Trophoblast cell (in vitro differentiated cells and primary cell): ENCODE measurements around the gene ZC3H18.

Source experiments
- DNase-seq, 2 donors: peaks; one replicate each; pipeline ENCODE4 v3.0.0-alpha.2; 2016
- H2AFZ ChIP-seq: 2 replicates; pipeline ENCODE4 v1.6.1; 2013; ENCODE audit warnings: low read length, moderate library complexity, mild to moderate bottlenecking; ENCODE audit not compliant: insufficient read depth, poor library complexity
- H2AK5ac ChIP-seq: 2 replicates; pipeline ENCODE4 v1.6.1; 2013; ENCODE audit warnings: mild to moderate bottlenecking, low read length
- H2BK120ac ChIP-seq: 2 replicates; pipeline ENCODE4 v1.6.1; 2013; ENCODE audit warnings: low read length, mild to moderate bottlenecking, moderate library complexity; ENCODE audit not compliant: insufficient read depth, poor library complexity
- H2BK12ac ChIP-seq: 2 replicates; pipeline ENCODE4 v1.6.1; 2013; ENCODE audit warnings: mild to moderate bottlenecking, low read length, moderate library complexity
- H2BK5ac ChIP-seq: 2 replicates; pipeline ENCODE4 v1.6.1; 2013; ENCODE audit warnings: low read length, low read depth, moderate library complexity, mild to moderate bottlenecking; ENCODE audit not compliant: poor library complexity
- H3K14ac ChIP-seq: 2 replicates; pipeline ENCODE4 v1.6.1; 2013; ENCODE audit warnings: mild to moderate bottlenecking, low read length
- H3K18ac ChIP-seq: 2 replicates; pipeline ENCODE4 v1.6.1; 2013; ENCODE audit warnings: mild to moderate bottlenecking, low read length
- H3K23ac ChIP-seq: 2 replicates; pipeline ENCODE4 v1.6.1; 2013; ENCODE audit warnings: low read length
- H3K27ac ChIP-seq: 2 replicates; pipeline ENCODE4 v1.5.1; 2013; ENCODE audit warnings: low read depth, mild to moderate bottlenecking, inconsistent platforms, low read length, moderate library complexity
- H3K27me3 ChIP-seq: 2 replicates; pipeline ENCODE4 v1.6.1; 2013; ENCODE audit warnings: inconsistent platforms, mild to moderate bottlenecking, low read length, moderate library complexity; ENCODE audit not compliant: insufficient read depth
- H3K36me3 ChIP-seq, 2 experiments: 1 replicate in 1 of 2; 2 replicates in 1 of 2; pipeline ENCODE4 v1.6.1; 2013; ENCODE audit warnings: low read length in 2 of 2, mild to moderate bottlenecking in 2 of 2, moderate library complexity in 1 of 2; ENCODE audit not compliant: insufficient read depth in 2 of 2, control insufficient read depth in 1 of 2
- H3K4ac ChIP-seq: 2 replicates; pipeline ENCODE4 v1.6.1; 2013; ENCODE audit warnings: low read depth, mild to moderate bottlenecking, low read length, moderate library complexity
- H3K4me1 ChIP-seq, 2 experiments: 1 replicate in 1 of 2; 2 replicates in 1 of 2; pipeline ENCODE4 v1.6.1; 2013; ENCODE audit warnings: low read length in 2 of 2, mild to moderate bottlenecking in 2 of 2, moderate library complexity in 1 of 2; ENCODE audit not compliant: insufficient read depth in 2 of 2, control insufficient read depth in 1 of 2
- H3K4me2 ChIP-seq: 2 replicates; pipeline ENCODE4 v1.6.1; 2013; ENCODE audit warnings: inconsistent platforms, mild to moderate bottlenecking, low read length, moderate library complexity
- H3K4me3 ChIP-seq: 2 replicates; pipeline ENCODE4 v1.5.1; 2013; ENCODE audit warnings: mild to moderate bottlenecking, low read depth, low read length, inconsistent platforms
- H3K79me1 ChIP-seq: one replicate; pipeline ENCODE4 v1.6.1; 2013; ENCODE audit warnings: low read length
- H3K79me2 ChIP-seq: 2 replicates; pipeline ENCODE4 v1.6.1; 2013; ENCODE audit warnings: low read length, mild to moderate bottlenecking; ENCODE audit not compliant: control insufficient read depth, insufficient read depth, poor library complexity
- H3K9ac ChIP-seq: 2 replicates; pipeline ENCODE4 v1.6.1; 2013; ENCODE audit warnings: mild to moderate bottlenecking, low read length
- H3K9me3 ChIP-seq: 2 replicates; pipeline ENCODE4 v1.6.1; 2013; ENCODE audit warnings: low read depth, mild to moderate bottlenecking, control low read depth, inconsistent platforms, low read length; ENCODE audit not compliant: insufficient read depth
- H4K12ac ChIP-seq: 2 replicates; pipeline ENCODE4 v1.6.1; 2013; ENCODE audit warnings: low read depth, mild to moderate bottlenecking, low read length, moderate library complexity
- H4K8ac ChIP-seq: 2 replicates; pipeline ENCODE4 v1.6.1; 2013; ENCODE audit warnings: low read depth, mild to moderate bottlenecking, low read length, moderate library complexity
- H4K91ac ChIP-seq: one replicate; pipeline ENCODE4 v1.6.1; 2013; ENCODE audit warnings: low read depth, mild to moderate bottlenecking, low read length, moderate library complexity
- WGBS: extraction: QIAGEN DNeasy Blood & Tissue Kit; methylation state at CpG from one replicate; pipeline ENCODE4 v1.1.7; 2013; ENCODE audit warnings: missing lambda C conversion rate; ENCODE audit not compliant: insufficient read length, insufficient coverage; ENCODE audit errors: extremely low coverage; 5-methylcytosine and 5-hydroxymethylcytosine counted together

Gene ZC3H18

GRCh38 chr16:88657371-88657770 is 87.2 kb downstream of the ZC3H18 start:
- peaks cover 3% of the 10 kb centered on the region for H3K79me1 ChIP-seq

GRCh38 chr16:88658714-88659113 is 88.5 kb downstream of the ZC3H18 start:
- Histone ChIP-seq H3K9me3 (peaks cover 7% of the 10 kb centered on the region), H3K18ac (no peak overlapping the region), H2AK5ac (no peak overlapping the region), H2BK12ac (no peak overlapping the region), H3K27ac (no peak overlapping the region), H3K79me1 (peaks cover 14% of the 10 kb centered on the region), H3K36me3 (peaks cover 55 to 62% of the 10 kb centered on the region in 2 experiments), H4K91ac (no peak overlapping the region), H3K4me1 (peaks cover 2 to 7% of the 10 kb centered on the region in 2 experiments), H3K79me2 (peaks cover 25% of the 10 kb centered on the region), H3K4me2 (no peak overlapping the region), H4K8ac (no peak overlapping the region), H3K4me3 (no peak overlapping the region), H3K27me3 (no peaks in the 10 kb centered on the region), H3K4ac (peak overlapping the region; percentile 71), H3K23ac (no peak overlapping the region), H2BK120ac (no peak overlapping the region), H2BK5ac (no peak overlapping the region), H2AFZ (no peak overlapping the region), H3K9ac (no peak overlapping the region), H4K12ac (no peak overlapping the region), H3K14ac (no peak overlapping the region)
- no peak for DNase-seq
- no CpG with 5 or more reads among the region's 15 CpGs for WGBS

More at GRCh38 chr16:88657371-88657770, 87.2 kb downstream of the ZC3H18 start:
- Histone ChIP-seq H4K91ac (no peak overlapping the region), H3K9ac (no peak overlapping the region), H3K4ac (peak overlapping the region; percentile 15), H2BK12ac (no peak overlapping the region), H3K27me3 (no peaks in the 10 kb centered on the region), H2AK5ac (no peak overlapping the region), H3K36me3 (peaks cover 69 to 75% of the 10 kb centered on the region in 2 experiments), H4K12ac (no peak overlapping the region), H3K79me2 (peaks cover 15% of the 10 kb centered on the region), H2AFZ (no peak overlapping the region), H3K18ac (no peak overlapping the region), H2BK5ac (no peak overlapping the region), H3K4me2 (no peak overlapping the region), H3K14ac (no peak overlapping the region), H2BK120ac (no peak overlapping the region), H4K8ac (no peak overlapping the region), H3K27ac (no peak overlapping the region), H3K9me3 (peaks cover 5% of the 10 kb centered on the region), H3K4me1 (peaks cover 2 to 7% of the 10 kb centered on the region in 2 experiments), H3K4me3 (no peak overlapping the region), H3K23ac (no peak overlapping the region)
- no peak for DNase-seq
- no CpG with 5 or more reads among the region's 19 CpGs for WGBS

- Histone ChIP-seq H2AFZ (no peak overlapping the region), H3K27me3 (no peaks in the 10 kb centered on the region), H3K4me3 (no peak overlapping the region), H3K79me2 (peaks cover 27% of the 10 kb centered on the region), H2AK5ac (no peak overlapping the region), H2BK5ac (no peak overlapping the region), H3K79me1 (peaks cover 16% of the 10 kb centered on the region), H3K36me3 (peaks cover 51 to 57% of the 10 kb centered on the region in 2 experiments), H2BK120ac (no peak overlapping the region), H4K8ac (no peak overlapping the region), H3K14ac (no peak overlapping the region), H3K9ac (no peak overlapping the region), H3K4me2 (no peak overlapping the region), H3K18ac (no peak overlapping the region), H3K4ac (peak overlapping the region; percentile 71), H3K23ac (no peak overlapping the region), H4K91ac (no peak overlapping the region), H2BK12ac (no peak overlapping the region), H3K9me3 (peaks cover 7% of the 10 kb centered on the region), H3K4me1 (peaks cover 2 to 10% of the 10 kb centered on the region in 2 experiments), H3K27ac (no peak overlapping the region), H4K12ac (no peak overlapping the region)
- no CpG with 5 or more reads among the region's 25 CpGs for WGBS
- DNase-seq, result no peak
Observed at GRCh38 chr16:88659160-88659559, 89.0 kb downstream of the ZC3H18 start.

- Histone ChIP-seq H4K12ac (no peak overlapping the region), H3K9ac (peak overlapping the region; percentile 54), H4K91ac (no peak overlapping the region), H3K79me1 (peaks cover 16% of the 10 kb centered on the region), H4K8ac (no peak overlapping the region), H3K4ac (peak overlapping the region; percentile 87), H2AK5ac (no peak overlapping the region), H3K79me2 (peaks cover 27% of the 10 kb centered on the region), H2BK120ac (no peak overlapping the region), H3K36me3 (peaks cover 28 to 34% of the 10 kb centered on the region in 2 experiments), H2AFZ (no peak overlapping the region), H2BK5ac (no peak overlapping the region), H3K27ac (no peak overlapping the region), H3K18ac (no peak overlapping the region), H3K4me3 (no peak overlapping the region), H3K4me2 (peak overlapping the region; percentile 67), H3K14ac (no peak overlapping the region), H3K27me3 (no peaks in the 10 kb centered on the region), H3K4me1 (peaks cover 2 to 10% of the 10 kb centered on the region in 2 experiments), H3K23ac (no peak overlapping the region), H2BK12ac (no peak overlapping the region), H3K9me3 (peaks cover 2% of the 10 kb centered on the region)
- WGBS, result no CpG with 5 or more reads among the region's 10 CpGs
- no peak for DNase-seq
Observed at GRCh38 chr16:88661468-88661867, 91.3 kb downstream of the ZC3H18 start.
